GM19397 (cell line): Measurements from ENCODE around the gene EDC3.

Source experiments
- ATAC-seq: cut with Tn5 transposase; IDR thresholded peaks from one replicate; pipeline ENCODE4 v1.9.1; 2021; ENCODE audit warnings: mild to moderate bottlenecking, moderate library complexity; ENCODE audit not compliant: unreplicated experiment

The EDC3 gene

DNA sequence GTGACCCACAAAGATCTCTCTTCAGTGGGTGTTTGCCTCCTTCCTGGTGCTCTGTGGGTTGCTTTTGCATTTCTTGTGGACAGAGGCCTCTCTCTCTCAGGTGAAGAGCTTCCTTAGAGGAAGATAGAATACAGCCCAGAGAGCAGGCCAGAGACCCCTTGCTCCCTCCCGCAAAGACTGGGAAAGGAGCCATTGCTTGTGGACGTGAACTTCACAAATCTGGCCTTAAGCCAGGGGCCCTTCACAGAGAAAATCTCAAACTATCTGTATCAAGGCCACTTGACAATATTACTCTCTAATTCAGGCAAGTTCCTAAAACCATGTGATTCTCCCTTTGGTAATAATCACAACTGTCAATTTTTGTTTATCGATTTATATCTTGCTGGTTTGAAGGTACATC lies 110.6 kb downstream of the EDC3 start:
- no peak for ATAC-seq

DNA sequence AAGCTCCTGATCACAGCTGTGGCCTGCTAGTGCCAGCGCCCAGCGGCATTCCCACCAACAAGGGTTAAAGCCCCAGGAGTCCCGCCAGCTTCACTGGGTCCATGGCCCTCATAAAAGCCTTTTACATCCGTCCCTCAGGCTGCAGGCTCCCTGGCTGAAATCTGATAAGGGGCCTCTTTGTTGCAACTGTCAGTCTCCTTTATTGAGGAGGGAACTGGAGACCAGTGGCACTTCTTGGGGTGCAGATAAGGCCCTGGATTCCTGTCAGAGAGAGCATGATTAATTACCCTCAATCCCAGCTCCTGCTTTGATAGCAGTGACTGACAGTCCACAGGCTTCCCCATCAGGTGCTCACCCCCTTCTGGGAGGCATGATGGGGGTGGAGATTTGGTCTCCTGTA lies 111.0 kb downstream of the EDC3 start:
- no peak for ATAC-seq

DNA sequence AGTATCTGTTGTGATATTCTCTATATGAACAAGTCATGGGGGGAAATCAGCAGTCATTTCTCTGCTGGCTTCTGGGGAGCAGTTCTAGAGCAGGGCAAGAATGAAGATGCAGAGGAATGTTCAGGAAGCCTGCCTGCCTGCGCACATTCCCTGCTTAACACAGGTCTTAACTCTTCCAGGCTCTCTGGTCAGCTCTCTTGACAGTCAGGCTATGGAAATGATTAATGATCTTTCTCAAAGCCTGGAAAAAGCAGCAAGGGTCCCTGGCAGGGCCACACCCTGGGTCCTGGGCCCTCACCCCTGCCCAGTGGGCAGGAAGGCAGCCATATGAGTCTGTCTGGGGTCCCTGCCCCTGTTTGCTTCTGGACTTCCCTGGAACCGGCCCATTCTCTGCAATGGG lies 111.6 kb downstream of the EDC3 start:
- no peak for ATAC-seq
